NB4 (cell line): ENCODE measurements around the gene BACE2.

Source experiments
- DNase-seq: peaks from one replicate; pipeline ENCODE4 v3.0.0; 2010; ENCODE audit warnings: low read depth
- H3K4me3 ChIP-seq: one replicate; pipeline ENCODE4 v1.5.1; 2011; ENCODE audit warnings: mild to moderate bottlenecking, low read depth, low read length, moderate library complexity
- CTCF ChIP-seq: IDR thresholded peaks from one replicate; pipeline ENCODE4 v1.5.1; 2012; ENCODE audit warnings: low read depth, low read length
- MAX ChIP-seq: IDR thresholded peaks from 2 replicates; pipeline ENCODE4 v1.6.1; 2011; ENCODE audit warnings: low read depth, low read length
- MYC ChIP-seq: IDR thresholded peaks from 2 replicates; pipeline ENCODE4 v1.6.1; 2011; ENCODE audit warnings: low read depth, low read length
- POLR2A ChIP-seq: IDR thresholded peaks from 2 replicates; pipeline ENCODE4 v1.6.1; 2011; ENCODE audit warnings: mild to moderate bottlenecking; ENCODE audit not compliant: insufficient read length; ENCODE audit errors: extremely low read depth

The BACE2 gene

DNA sequence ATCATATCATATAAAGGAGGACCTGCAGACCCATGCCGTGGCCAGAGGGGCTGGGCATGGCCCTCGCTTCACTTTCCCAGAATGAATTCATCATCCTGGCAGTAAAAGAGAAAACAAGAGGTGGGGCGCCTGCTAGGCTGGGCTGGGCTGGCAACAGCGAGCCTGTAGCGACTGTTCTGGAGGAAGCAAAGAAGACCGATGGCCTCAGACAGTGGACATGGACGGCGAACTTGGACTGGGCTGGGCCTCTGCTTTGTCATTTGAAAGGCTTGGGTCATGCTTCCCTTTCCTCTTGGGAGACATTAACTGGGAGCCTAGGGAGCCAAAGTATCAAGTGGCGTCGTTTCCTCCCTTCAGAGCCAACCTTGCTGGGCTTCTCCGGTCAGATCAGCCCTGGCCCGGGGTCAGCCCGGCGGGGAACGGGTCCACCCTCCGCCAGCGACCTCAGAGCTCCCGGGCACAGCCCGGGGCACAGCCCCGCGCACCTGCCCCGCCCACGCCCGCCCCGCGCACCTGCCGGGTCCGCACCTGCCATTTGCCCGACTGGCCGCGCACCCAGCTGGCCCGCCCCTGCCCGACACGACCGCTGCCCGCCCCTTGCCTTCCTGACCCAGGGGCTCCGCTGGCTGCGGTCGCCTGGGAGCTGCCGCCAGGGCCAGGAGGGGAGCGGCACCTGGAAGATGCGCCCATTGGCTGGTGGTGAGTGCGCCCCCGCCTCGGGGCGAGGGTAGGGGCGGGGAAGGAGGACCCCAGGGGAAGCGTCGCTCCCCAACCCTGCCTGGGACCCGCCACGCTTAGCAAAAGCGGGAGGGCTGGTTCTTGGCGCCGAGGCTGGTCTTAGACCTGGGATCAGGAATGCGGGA lies 148.5 kb downstream of the BACE2 start, which contains the start of gene FAM3B:
TSS of gene FAM3B (plus strand) at position 602 of the 863 bp plus-strand sequence. CDS start at position 681, 79 bp downstream.
- no peak for TF ChIP-seq MAX
- no peak for TF ChIP-seq CTCF
- TF ChIP-seq POLR2A = no peak
- TF ChIP-seq MYC = no peak
- DNase-seq = no peak
- no peak within 1 kb of the TSS for H3K4me3 ChIP-seq

- no peak for DNase-seq
- H3K4me3 ChIP-seq = no peak overlapping the region
- TF ChIP-seq MAX = no peak
- no peak for TF ChIP-seq MYC
- no peak for TF ChIP-seq CTCF
- no peak for TF ChIP-seq POLR2A
These were observed 149.1 kb downstream of the BACE2 start for GRCh38 chr21:41317063-41317392.

GRCh38 chr21:41317458-41317857 lies 149.5 kb downstream of the BACE2 start:
- TF ChIP-seq POLR2A (no peak), MAX (no peak), CTCF (no peak), MYC (no peak)
- H3K4me3 ChIP-seq = no peak overlapping the region
- no peak for DNase-seq

DNA sequence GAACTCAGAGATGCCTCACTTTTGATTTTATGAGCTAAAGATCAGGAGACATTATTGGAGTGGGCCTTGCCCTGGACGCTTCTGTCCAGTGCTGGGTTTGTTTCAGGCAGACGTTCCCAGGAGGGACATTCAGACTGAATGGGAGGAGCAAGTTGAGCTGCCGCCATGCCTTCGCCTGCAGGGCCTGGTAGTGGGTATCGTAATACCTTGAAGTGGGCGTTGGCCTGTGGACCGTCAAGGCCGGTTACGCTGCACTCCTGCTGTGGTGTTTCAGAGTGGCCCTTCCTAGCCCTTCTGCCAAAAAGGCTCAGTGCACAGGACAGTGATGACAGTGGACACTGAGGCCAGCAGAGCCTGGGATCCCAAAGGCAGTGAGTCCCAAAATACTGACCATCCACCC lies 150.3 kb downstream of the BACE2 start:
- H3K4me3 ChIP-seq = no peak overlapping the region
- DNase-seq = no peak
- TF ChIP-seq MYC = no peak
- TF ChIP-seq CTCF = no peak
- TF ChIP-seq MAX = no peak
- TF ChIP-seq POLR2A = no peak

- no peak for TF ChIP-seq CTCF
- TF ChIP-seq MAX = no peak
- no peak for TF ChIP-seq POLR2A
- no peak for TF ChIP-seq MYC
- DNase-seq = no peak
- no peak overlapping the region for H3K4me3 ChIP-seq
These were observed 151.3 kb downstream of the BACE2 start for GRCh38 chr21:41319273-41319672.
